IPS-18a (cell line): Measurements from ENCODE around the gene ITPRID2.

Experiments used
- H3K27ac ChIP-seq: one replicate; pipeline ENCODE4 v1.5.1; 2013; ENCODE audit warnings: low read length
- H3K27me3 ChIP-seq: one replicate; pipeline ENCODE4 v1.6.1; 2013; ENCODE audit warnings: mild to moderate bottlenecking, low read length; ENCODE audit not compliant: control insufficient read depth, insufficient read depth
- H3K36me3 ChIP-seq: one replicate; pipeline ENCODE4 v1.6.1; 2013; ENCODE audit warnings: low read depth, low read length; ENCODE audit not compliant: control insufficient read depth
- H3K4me1 ChIP-seq: one replicate; pipeline ENCODE4 v1.6.1; 2013; ENCODE audit warnings: low read depth, low read length; ENCODE audit not compliant: control insufficient read depth
- H3K4me3 ChIP-seq: one replicate; pipeline ENCODE4 v1.5.1; 2013; ENCODE audit warnings: low read length
- H3K9ac ChIP-seq: one replicate; pipeline ENCODE4 v1.6.1; 2013; ENCODE audit warnings: mild to moderate bottlenecking, low read length, moderate library complexity
- H3K9me3 ChIP-seq: one replicate; pipeline ENCODE4 v1.6.1; 2013; ENCODE audit warnings: low read depth, low read length; ENCODE audit not compliant: control insufficient read depth

The ITPRID2 gene

DNA sequence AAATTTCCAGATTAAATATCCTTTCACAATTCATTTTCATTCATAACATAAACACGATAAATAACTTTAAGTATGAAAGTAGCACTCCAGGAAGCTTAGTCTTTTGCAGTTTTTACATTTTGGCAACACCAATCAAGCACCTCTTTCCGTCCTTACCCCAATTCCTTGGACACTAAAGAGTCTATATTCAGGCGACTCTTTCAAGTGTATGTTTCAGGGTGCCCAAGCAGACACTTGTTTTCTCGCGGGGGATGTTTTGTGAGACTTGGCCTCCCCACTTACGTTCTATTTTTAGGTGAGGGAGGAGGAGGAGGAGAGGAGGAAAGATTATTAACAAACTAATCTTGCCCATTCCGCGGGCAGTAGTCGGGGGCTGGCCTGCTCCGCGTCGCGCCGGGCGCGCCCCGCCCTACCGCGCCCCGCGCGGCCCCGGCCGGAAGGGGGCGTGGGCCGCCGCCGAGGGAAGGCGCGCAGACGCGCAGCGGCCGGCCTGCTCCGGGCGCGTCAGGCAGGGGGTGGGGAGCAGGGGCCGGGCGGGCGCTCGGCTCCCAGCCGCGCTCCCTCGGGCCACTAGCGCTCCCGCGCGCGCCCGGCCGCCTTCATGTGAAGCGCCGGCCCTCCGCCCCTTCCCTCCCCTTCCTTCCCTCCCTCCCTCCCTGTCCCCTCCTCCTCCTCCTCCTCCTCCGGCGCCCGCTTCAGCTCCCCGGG lies at the start of gene ITPRID2:
ITPRID2 (plus strand) TSS at position 473 of the 708 bp plus-strand sequence. CDS start 337 bp downstream, outside the sequence.
- Histone ChIP-seq H3K27me3 (peaks cover 37% of the 10 kb centered on the region), H3K4me3 (peak within 1 kb of the TSS; percentile 86), H3K9ac (peak within 1 kb of the TSS; percentile 46), H3K9me3 (no peaks in the 10 kb centered on the region), H3K27ac (no peak within 1 kb of the TSS), H3K4me1 (peaks cover 7% of the 10 kb centered on the region), H3K36me3 (no peaks in the 10 kb centered on the region)

- no peaks in the 10 kb centered on the region for H3K36me3 ChIP-seq
- no peak overlapping the region for H3K4me3 ChIP-seq
- peaks cover 27% of the 10 kb centered on the region for H3K4me1 ChIP-seq
- H3K9me3 ChIP-seq: no peaks in the 10 kb centered on the region
- H3K9ac ChIP-seq: no peak overlapping the region
- H3K27ac ChIP-seq: no peak overlapping the region
- H3K27me3 ChIP-seq: no peaks in the 10 kb centered on the region
Measured at GRCh38 chr2:181844551-181845290, 46.8 kb upstream of the ITPRID2 start.

DNA sequence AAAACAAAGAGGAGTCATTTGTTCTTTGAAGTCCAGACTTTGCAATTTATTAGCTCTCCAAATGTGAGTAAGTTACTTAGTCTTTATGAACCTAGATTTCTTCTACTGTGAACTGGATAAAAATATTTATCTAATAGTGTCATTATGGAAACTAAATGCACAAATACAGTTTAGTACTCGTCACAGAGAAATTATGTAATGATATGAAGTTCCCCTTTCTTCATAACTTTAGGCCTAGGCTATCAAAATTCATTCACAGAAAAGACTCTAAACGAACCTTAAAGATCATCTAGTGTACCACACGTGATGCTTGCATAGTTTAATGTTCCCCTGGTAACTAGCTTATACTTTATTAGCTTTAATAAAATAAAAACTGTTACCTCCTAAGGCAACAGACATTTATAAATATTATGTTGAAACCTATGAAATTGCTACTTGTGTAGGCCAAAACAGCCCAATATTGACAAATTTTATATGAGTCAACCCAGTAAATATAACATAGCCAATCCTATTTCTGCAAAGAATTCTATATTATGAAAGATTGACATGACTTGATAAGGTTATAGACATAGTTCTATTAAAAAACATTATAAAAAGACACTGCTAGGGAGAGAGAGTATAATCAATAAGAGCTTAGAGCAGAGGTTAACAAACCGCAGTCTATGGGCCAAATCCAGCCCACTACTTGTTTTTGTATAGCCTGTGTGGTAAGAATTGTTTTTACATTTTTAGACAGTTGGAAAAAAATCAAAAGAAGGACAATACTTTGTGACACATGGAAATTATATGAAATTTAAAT lies 44.9 kb upstream of the ITPRID2 start:
- Histone ChIP-seq H3K4me3 (no peak overlapping the region), H3K9me3 (no peaks in the 10 kb centered on the region), H3K36me3 (no peaks in the 10 kb centered on the region), H3K4me1 (peaks cover 32% of the 10 kb centered on the region), H3K9ac (no peak overlapping the region), H3K27ac (no peak overlapping the region), H3K27me3 (no peaks in the 10 kb centered on the region)

- peaks cover 32% of the 10 kb centered on the region for H3K4me1 ChIP-seq
- H3K27me3 ChIP-seq: no peaks in the 10 kb centered on the region
- no peaks in the 10 kb centered on the region for H3K9me3 ChIP-seq
- H3K36me3 ChIP-seq: no peaks in the 10 kb centered on the region
- no peak overlapping the region for H3K27ac ChIP-seq
- H3K4me3 ChIP-seq: no peak overlapping the region
- no peak overlapping the region for H3K9ac ChIP-seq
Measured at GRCh38 chr2:181847198-181847556, 44.4 kb upstream of the ITPRID2 start.

DNA sequence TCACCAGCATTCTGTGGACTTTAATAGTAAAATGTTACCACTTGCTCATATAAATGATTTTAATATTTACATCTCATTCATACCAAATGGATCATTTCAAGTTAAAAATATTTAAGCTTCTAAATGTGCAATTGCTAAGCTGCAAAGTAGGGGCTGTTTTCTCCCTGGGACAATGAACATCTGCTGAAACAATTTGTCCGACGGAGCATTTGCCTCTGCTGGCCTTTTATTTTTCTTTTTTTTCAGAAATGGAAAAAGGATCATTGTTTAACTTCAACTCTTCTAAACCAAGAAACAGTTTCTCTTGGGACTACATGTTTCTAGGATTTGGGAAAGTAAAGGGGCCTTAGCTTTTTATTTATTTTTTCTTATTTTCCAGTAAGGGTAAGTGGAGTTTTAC lies 43.8 kb upstream of the ITPRID2 start:
- no peaks in the 10 kb centered on the region for H3K27me3 ChIP-seq
- no peaks in the 10 kb centered on the region for H3K9me3 ChIP-seq
- no peak overlapping the region for H3K27ac ChIP-seq
- H3K4me3 ChIP-seq: no peak overlapping the region
- H3K4me1 ChIP-seq: peaks cover 32% of the 10 kb centered on the region
- no peaks in the 10 kb centered on the region for H3K36me3 ChIP-seq
- H3K9ac ChIP-seq: no peak overlapping the region

GRCh38 chr2:181848261-181848886 lies 43.2 kb upstream of the ITPRID2 start:
- H3K36me3 ChIP-seq: no peaks in the 10 kb centered on the region
- H3K9ac ChIP-seq: no peak overlapping the region
- H3K27ac ChIP-seq: no peak overlapping the region
- H3K27me3 ChIP-seq: no peaks in the 10 kb centered on the region
- H3K4me1 ChIP-seq: peaks cover 32% of the 10 kb centered on the region
- H3K9me3 ChIP-seq: no peaks in the 10 kb centered on the region
- no peak overlapping the region for H3K4me3 ChIP-seq

DNA sequence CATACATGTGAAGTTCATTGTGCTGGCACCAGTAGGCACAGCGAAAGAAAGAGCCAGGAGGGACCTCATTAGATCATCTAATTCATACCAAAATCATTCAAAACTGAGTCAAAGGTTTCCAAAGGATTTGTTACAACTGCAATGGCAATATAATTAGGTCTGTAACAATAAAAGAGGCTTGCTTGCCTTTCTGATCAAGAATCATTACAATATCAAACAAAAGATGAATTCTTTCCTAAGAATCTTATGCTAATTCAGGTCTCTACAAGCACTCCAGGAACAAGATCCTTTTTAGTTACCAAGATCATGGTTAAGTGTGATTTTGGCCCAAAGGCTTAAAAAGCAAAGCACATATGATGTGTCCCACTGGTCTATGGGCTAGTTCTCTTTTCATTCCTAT lies 41.9 kb upstream of the ITPRID2 start:
- H3K36me3 ChIP-seq: no peaks in the 10 kb centered on the region
- no peak overlapping the region for H3K27ac ChIP-seq
- H3K4me1 ChIP-seq: peaks cover 32% of the 10 kb centered on the region
- H3K27me3 ChIP-seq: no peaks in the 10 kb centered on the region
- H3K4me3 ChIP-seq: no peak overlapping the region
- no peak overlapping the region for H3K9ac ChIP-seq
- no peaks in the 10 kb centered on the region for H3K9me3 ChIP-seq

- Histone ChIP-seq H3K27me3 (no peaks in the 10 kb centered on the region), H3K4me1 (peaks cover 29% of the 10 kb centered on the region), H3K36me3 (no peaks in the 10 kb centered on the region), H3K9ac (no peak overlapping the region), H3K27ac (no peak overlapping the region), H3K9me3 (no peaks in the 10 kb centered on the region), H3K4me3 (no peak overlapping the region)
Measured at GRCh38 chr2:181850936-181851560, 40.5 kb upstream of the ITPRID2 start.

DNA sequence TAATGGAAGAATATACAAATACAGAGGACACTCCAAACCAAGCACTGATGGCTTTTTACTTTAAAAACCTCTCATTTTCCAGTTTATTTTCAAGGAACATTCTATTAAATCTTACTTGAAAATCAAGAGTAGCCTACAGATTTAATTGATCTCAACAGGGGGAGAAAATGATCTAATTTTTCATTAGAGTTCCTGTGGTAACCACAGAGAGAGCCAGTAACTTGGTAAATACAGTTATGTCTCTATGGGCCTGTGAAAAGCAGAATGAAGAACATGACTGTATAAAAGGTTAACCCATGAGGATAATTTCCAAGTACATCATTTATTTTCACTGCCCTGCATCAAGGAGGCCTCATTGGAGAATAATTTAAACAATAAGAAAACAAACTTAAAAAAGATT lies 39.8 kb upstream of the ITPRID2 start:
- H3K27me3 ChIP-seq: no peaks in the 10 kb centered on the region
- no peaks in the 10 kb centered on the region for H3K36me3 ChIP-seq
- H3K4me3 ChIP-seq: no peak overlapping the region
- H3K9ac ChIP-seq: no peak overlapping the region
- H3K4me1 ChIP-seq: peaks cover 24% of the 10 kb centered on the region
- H3K9me3 ChIP-seq: no peaks in the 10 kb centered on the region
- H3K27ac ChIP-seq: no peak overlapping the region

GRCh38 chr2:181853696-181854095 lies 37.8 kb upstream of the ITPRID2 start:
- Histone ChIP-seq H3K4me1 (peaks cover 15% of the 10 kb centered on the region), H3K36me3 (no peaks in the 10 kb centered on the region), H3K27ac (no peak overlapping the region), H3K9ac (no peak overlapping the region), H3K4me3 (no peak overlapping the region), H3K27me3 (no peaks in the 10 kb centered on the region), H3K9me3 (no peaks in the 10 kb centered on the region)

DNA sequence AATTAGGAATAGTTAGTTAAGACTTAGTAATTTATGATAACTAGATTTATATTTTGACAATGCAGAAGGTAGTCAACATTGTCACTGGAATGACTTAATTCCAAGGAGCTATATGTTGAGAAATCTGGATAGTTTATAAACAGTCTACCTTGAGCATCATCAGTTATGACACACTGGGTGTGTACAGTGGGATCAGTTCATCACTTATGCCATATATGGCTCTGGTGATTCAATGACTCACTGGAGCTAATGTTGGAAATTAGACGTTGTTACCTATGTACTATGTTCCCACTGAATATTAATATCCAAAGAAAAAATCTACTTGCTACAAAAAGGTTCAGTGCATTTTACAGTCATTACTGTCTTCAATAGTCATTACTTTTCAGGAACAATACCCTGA lies 34.0 kb upstream of the ITPRID2 start:
- H3K27ac ChIP-seq: no peak overlapping the region
- no peaks in the 10 kb centered on the region for H3K36me3 ChIP-seq
- H3K9me3 ChIP-seq: no peaks in the 10 kb centered on the region
- H3K4me1 ChIP-seq: no peaks in the 10 kb centered on the region
- H3K27me3 ChIP-seq: no peaks in the 10 kb centered on the region
- no peak overlapping the region for H3K4me3 ChIP-seq
- no peak overlapping the region for H3K9ac ChIP-seq
